Measurements from ENCODE around the gene PHF5A.

The PHF5A gene

DNA sequence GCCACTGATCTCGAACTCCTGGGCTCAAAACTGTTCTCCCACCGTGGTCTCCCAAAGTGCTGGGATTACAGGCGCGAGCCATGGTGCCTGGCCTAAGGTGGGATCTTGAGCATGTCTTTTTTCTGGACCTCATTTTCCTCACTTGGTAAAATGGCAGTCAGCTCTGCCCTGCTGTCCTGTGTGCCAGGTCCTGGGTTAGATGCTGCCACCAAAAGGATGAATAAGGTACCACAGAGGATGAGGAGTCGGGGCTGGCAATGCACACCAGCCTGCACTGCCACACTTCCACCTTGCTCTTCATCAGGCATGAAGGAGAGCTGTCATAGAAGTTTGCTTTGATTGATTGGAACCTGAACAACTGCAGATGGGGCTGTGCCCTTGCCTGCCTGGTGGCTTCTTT, 32.7 kb upstream of the PHF5A start:
- TF ChIP-seq, protein P1, sequence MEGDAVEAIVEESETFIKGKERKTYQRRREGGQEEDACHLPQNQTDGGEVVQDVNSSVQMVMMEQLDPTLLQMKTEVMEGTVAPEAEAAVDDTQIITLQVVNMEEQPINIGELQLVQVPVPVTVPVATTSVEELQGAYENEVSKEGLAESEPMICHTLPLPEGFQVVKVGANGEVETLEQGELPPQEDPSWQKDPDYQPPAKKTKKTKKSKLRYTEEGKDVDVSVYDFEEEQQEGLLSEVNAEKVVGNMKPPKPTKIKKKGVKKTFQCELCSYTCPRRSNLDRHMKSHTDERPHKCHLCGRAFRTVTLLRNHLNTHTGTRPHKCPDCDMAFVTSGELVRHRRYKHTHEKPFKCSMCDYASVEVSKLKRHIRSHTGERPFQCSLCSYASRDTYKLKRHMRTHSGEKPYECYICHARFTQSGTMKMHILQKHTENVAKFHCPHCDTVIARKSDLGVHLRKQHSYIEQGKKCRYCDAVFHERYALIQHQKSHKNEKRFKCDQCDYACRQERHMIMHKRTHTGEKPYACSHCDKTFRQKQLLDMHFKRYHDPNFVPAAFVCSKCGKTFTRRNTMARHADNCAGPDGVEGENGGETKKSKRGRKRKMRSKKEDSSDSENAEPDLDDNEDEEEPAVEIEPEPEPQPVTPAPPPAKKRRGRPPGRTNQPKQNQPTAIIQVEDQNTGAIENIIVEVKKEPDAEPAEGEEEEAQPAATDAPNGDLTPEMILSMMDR (IDR thresholded peaks at IDR 0.05; ENCODE audit: borderline replicate concordance, insufficient read depth, low read depth, low read length), result peak; percentile 46; the same call in 1 of the 2 replicates

DNA sequence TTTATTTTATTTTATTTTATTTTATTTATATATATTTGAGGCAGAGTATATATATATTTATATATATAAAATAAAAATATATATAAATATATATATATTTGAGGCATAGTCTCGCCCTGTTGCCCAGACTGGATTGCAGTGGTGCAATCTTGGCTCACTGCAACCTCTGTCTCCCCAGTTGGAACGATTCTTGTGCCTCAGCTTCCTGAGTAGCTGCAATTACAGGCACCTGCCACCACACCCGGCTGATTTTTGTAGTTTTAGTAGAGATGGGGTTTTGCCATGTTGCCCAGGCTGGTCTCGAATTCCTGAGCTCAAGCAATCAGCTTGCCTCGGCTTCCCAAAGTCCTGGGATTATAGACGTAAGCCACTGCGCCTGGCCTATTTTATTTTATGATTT, 31.8 kb upstream of the PHF5A start:
- H3K4me3 ChIP-seq (ENCODE audit: low read depth, low read length), result no peak overlapping the region
- TF ChIP-seq, protein P1 (IDR thresholded peaks at IDR 0.05; ENCODE audit: borderline replicate concordance, insufficient read depth, low read depth, low read length), result no peak

More for the DNA sequence above, 32.7 kb upstream of the PHF5A start:
- no peak overlapping the region for H3K4me3 ChIP-seq (ENCODE audit: low read depth, low read length)

DNA sequence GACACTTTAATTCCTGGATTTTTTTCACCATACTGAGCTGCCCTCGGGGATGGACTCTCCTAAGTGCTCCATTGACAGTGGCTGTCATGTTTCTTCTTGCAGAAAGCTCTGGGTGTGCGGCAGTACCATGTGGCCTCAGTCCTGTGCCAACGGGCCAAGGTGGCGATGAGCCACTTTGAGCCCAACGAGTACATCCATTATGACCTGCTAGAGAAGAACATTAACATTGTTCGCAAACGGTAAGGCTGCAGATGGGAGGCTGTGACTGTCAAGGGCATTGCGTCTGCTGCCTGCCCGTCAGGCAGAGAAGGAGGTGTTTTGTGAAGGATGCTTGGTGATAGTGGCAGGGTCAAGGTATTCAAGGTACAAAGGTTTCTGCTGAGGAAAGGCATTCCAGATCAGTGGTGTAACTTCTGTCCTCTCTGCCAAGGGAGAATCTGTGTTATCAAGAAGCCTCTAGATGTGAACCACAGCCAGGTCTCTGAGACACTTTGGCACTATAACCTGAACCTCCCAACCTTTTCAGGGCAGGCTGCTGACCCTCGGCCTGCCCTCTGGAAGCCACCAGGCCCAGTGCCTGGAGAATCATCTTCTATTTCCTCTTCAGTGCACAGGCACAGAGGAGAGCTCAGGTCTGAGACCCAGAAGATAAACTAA, 31.3 kb upstream of the PHF5A start:
- TF ChIP-seq, protein P1 (IDR thresholded peaks at IDR 0.05; ENCODE audit: borderline replicate concordance, insufficient read depth, low read depth, low read length), result no peak
- H3K4me3 ChIP-seq (ENCODE audit: low read depth, low read length), result no peak overlapping the region

DNA sequence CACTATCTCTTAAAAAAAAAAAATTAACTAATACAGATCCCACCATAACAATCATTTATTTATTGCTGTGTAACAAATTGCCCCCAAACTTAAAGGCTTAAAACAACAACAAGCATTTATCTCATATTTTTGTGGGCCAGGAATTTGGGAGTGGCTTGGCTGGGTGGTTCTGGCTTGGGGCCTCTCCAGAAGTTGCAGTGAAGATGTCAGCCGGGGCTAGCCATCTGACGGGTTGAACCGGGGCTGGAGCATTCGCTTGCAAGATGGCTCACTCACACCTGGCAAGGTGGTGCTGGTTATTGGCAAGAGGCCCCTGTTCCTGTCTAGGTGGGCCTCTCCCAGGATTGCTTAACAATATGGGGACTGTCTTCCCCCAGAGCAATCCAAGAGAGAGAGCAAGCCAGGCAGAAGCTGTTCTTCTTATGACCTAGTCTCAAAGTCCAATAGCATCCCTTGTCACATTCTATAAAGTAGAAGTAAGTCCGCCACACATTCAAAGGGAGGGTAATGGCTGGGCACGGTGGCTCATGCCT, 29.9 kb upstream of the PHF5A start:
- H3K4me3 ChIP-seq (ENCODE audit: low read depth, low read length), result no peak overlapping the region
- TF ChIP-seq, protein P1 (IDR thresholded peaks at IDR 0.05; ENCODE audit: borderline replicate concordance, insufficient read depth, low read depth, low read length), result no peak

DNA sequence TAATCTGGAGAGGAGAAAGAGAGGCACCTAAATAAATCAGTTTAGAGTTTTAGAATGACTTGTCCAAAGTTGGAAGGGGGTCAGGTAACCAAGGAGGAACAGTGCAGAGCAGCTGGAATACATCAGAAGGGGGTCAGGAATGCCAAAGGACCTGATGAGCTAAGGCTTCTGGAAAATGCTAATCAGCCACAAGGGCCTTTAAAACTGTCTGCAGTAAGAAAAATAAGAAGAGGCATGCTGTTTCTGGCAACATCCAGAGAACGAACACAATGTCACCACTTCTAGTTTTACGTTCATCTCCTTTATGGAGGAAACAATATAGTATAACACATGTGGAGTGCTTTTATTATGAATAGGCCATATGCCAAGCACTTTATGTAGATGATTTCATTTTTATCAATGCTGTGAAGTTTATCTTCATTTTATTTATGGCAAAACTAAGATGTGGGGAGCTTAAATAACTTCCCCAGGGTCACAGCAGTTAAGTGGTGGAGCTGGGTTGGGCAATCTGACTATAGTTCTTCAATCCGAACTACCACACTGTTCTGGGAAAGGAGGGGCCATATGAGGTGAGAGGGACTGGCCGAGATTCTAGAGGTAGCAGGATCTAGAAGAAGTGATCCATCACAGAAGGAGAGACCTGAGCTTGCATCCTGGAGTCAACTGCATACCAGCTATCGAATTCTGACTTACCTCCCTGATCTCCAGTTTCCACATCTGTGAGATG, 23.0 kb upstream of the PHF5A start:
- TF ChIP-seq, protein P1 (IDR thresholded peaks at IDR 0.05; ENCODE audit: borderline replicate concordance, insufficient read depth, low read depth, low read length), result no peak
- H3K4me3 ChIP-seq (ENCODE audit: low read depth, low read length), result no peak overlapping the region

DNA sequence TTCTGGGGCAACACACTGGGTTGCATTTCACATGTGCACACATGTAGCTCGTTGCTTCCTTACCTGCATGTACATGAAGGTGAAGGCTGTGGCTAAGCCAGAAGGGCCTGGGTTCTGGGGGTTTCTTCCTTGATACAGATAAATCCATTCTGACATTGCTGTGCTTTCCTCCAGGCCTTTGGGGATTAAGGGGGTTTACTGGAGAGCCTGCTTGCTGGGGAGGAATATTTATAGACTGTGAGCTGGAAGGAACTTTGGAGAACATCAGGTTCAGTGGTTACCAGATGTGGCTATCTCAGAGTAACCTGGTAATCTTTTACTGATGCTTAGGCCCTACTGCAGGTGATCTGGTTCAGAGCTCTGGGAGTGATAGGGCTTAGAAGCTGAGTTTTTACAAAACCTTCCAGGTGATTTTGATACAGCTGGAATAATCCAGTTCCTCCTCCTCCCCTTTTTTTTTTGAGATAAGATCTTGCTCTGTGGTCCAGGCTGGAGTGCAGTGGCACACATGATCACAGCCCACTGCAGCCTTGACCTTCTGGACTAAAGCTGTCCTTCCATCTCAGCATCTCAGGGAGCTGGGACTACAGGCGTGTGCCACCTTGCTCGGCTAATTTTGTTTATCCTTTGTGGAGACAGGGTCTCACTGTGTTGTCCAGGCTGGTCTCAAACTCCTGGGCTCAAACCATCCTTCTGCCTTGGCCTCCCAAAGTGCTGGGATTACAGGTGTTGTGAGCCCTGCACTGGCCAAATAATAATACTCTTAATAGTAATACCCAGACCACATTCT, 20.3 kb upstream of the PHF5A start:
- H3K4me3 ChIP-seq (ENCODE audit: low read depth, low read length), result no peak overlapping the region

More for the DNA sequence above, 20.3 kb upstream of the PHF5A start:
- TF ChIP-seq, protein P1 (IDR thresholded peaks at IDR 0.05; ENCODE audit: borderline replicate concordance, insufficient read depth, low read depth, low read length), result no peak
